OCI-M2 (cell line): ENCODE results near the gene ADM2.

Experiments used
- DNase-seq: peaks from one replicate; lab custom pipeline; 2025; ENCODE audit not compliant: unreplicated experiment; lab: John Stamatoyannopoulos, UW

ADM2 gene

GRCh38 chr22:50467341-50467740 is 14.0 kb upstream of the ADM2 start:
- no peak for DNase-seq

GRCh38 chr22:50467773-50468440 is 13.4 kb upstream of the ADM2 start:
- no peak for DNase-seq

GRCh38 chr22:50468626-50469025 is 12.7 kb upstream of the ADM2 start:
- no peak for DNase-seq

- no peak for DNase-seq
Measured at GRCh38 chr22:50469377-50470305, 11.7 kb upstream of the ADM2 start.

GRCh38 chr22:50470491-50470890 is 10.9 kb upstream of the ADM2 start:
- DNase-seq: no peak

- no peak for DNase-seq
Measured at GRCh38 chr22:50471197-50471847, 10.0 kb upstream of the ADM2 start.

- no peak for DNase-seq
Measured at GRCh38 chr22:50471962-50472361, 9.4 kb upstream of the ADM2 start.

- DNase-seq: no peak
Measured at GRCh38 chr22:50473088-50473487, 8.3 kb upstream of the ADM2 start.

- no peak for DNase-seq
Measured at GRCh38 chr22:50473855-50474671, 7.3 kb upstream of the ADM2 start.

- peak; percentile 12 for DNase-seq
Measured at GRCh38 chr22:50474710-50475651, 6.4 kb upstream of the ADM2 start, which contains the start of gene SBF1. Gene SBF1, minus strand, starts transcription at chr22:50475035. Its CDS starts 195 bp downstream, at chr22:50474840.

- DNase-seq: no peak
Measured at GRCh38 chr22:50475652-50476002, 5.7 kb upstream of the ADM2 start.

GRCh38 chr22:50476868-50477267 is 4.5 kb upstream of the ADM2 start:
- no peak for DNase-seq

- DNase-seq: no peak
Measured at GRCh38 chr22:50477923-50478322, 3.4 kb upstream of the ADM2 start.

- DNase-seq: no peak
Measured at GRCh38 chr22:50479721-50480120, 1.6 kb upstream of the ADM2 start.

GRCh38 chr22:50481045-50481439 is 301 bp upstream of the ADM2 start:
- DNase-seq: no peak

- DNase-seq: no peak
Measured at GRCh38 chr22:50482107-50483074, 1.0 kb downstream of the ADM2 start.

GRCh38 chr22:50483106-50483505 is 1.8 kb downstream of the ADM2 start:
- DNase-seq: no peak

- no peak for DNase-seq
Measured at GRCh38 chr22:50483556-50483955, 2.2 kb downstream of the ADM2 start.
